Body of pancreas (tissue), 4 donors: ENCODE results near the gene NRG3. TPM values are rescaled to one million over a fixed set of nuclear protein-coding genes. Genes with fewer than 3 reads are reported as not detected.

ENCODE experiments used
- ATAC-seq: fragments of 150-250 bp; one replicate; pipeline ENCODE4 v1.9.1; 2016
- DNase-seq, 4 donors: peaks; one replicate each; pipeline ENCODE4 v3.0.0-alpha.2; 2019
- H3K27ac ChIP-seq, 4 donors: fragments of 200-600 bp; sonication (generic); 1 replicate in 3 of 4; 2 replicates in 1 of 4; pipeline versions ENCODE4 v1.5.1 to v1.6.1; 2016 to 2019; ENCODE audit warnings: mild to moderate bottlenecking in 1 of 4, mixed read lengths in 1 of 4, moderate library complexity in 1 of 4
- H3K27me3 ChIP-seq, 2 donors: fragments of 200-600 bp; sonication (generic); one replicate each; pipeline ENCODE4 v1.6.0; 2016; ENCODE audit warnings: mild to moderate bottlenecking in 1 of 2
- H3K36me3 ChIP-seq, 2 donors: fragments of 200-600 bp; sonication (generic); replicated peaks in 1 of 2; 2 replicates each; pipeline ENCODE4 v1.5.1; 2016; ENCODE audit warnings: low read depth in 2 of 2; ENCODE audit not compliant: insufficient read depth in 1 of 2
- H3K4me1 ChIP-seq: fragments of 200-600 bp; sonication (generic); one replicate; pipeline ENCODE4 v1.6.0; 2016
- H3K4me3 ChIP-seq, 2 donors: fragments of 200-600 bp; sonication (generic); 1 replicate in 1 of 2; 2 replicates in 1 of 2; pipeline ENCODE4 v1.5.1; 2016 to 2019
- H3K9me3 ChIP-seq, 3 donors: fragments of 200-600 bp; sonication (generic); 1 replicate in 2 of 3; 2 replicates in 1 of 3; pipeline ENCODE4 v1.5.1; 2016
- POLR2A ChIP-seq, 3 donors: fragments of 450-650 bp; IDR thresholded peaks; one replicate each; pipeline ENCODE4 v1.6.1; 2016; ENCODE audit warnings: antibody characterized with exemption in 3 of 3, mild to moderate bottlenecking in 2 of 3
- WGBS, 2 donors: methylation state at CpG; one replicate each; pipeline ENCODE4 v1.1.5; 2017; 5-methylcytosine and 5-hydroxymethylcytosine counted together
- intact Hi-C: fragments of 100-400 bp; cut with DNase I; formaldehyde crosslinking; loops from one replicate; pipeline ENCODE4 v1.15.1; 2023
- total RNA-seq, 2 donors: library from RNA; depleted of rRNA; stranded (reverse); fragments of >200 nt; gene quantifications; one replicate each; pipeline ENCODE4 v1.1.0, GENCODE V29; 2016
- TF ChIP-seq, protein P1 (sequence below), 7 experiments: fragments of 450-650 bp in 4 of 7; fragments of 200-600 bp in 3 of 7; sonication (generic) in 3 of 7; IDR thresholded peaks; one replicate each; pipeline ENCODE4 v1.5.1; 2016 to 2019; ENCODE audit warnings: antibody characterized with exemption in 7 of 7

NRG3 gene
- total RNA-seq, 2 donors from 2014 or later: 0.26 TPM; not detected in 1

DNA sequence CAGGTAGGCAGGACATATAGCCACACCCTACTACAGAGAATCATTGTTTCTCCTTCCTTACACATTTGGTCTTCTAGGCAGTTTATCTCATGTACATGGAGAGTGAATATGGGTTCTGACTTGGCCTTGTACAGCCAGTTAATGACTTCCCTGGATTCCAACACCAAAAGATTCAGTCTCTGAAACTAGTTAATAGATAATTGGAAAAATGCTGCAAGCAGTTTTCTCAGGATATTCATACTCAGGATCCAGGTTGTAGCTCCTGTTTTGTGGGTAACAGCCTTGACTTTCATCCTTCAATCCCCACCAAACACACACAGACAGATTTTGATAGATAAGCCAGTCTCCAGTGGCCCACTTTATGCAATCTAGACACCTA is 690.2 kb downstream of the NRG3 start:
- intact Hi-C loops: no loop called here
- no peak overlapping the region for H3K27ac ChIP-seq
- H3K4me1 ChIP-seq: no peaks in the 10 kb centered on the region
- H3K27me3 ChIP-seq: no peaks in the 10 kb centered on the region
- ATAC-seq (no peak), DNase-seq (no peak)
- no peak overlapping the region for H3K4me3 ChIP-seq
- TF ChIP-seq, protein P1, sequence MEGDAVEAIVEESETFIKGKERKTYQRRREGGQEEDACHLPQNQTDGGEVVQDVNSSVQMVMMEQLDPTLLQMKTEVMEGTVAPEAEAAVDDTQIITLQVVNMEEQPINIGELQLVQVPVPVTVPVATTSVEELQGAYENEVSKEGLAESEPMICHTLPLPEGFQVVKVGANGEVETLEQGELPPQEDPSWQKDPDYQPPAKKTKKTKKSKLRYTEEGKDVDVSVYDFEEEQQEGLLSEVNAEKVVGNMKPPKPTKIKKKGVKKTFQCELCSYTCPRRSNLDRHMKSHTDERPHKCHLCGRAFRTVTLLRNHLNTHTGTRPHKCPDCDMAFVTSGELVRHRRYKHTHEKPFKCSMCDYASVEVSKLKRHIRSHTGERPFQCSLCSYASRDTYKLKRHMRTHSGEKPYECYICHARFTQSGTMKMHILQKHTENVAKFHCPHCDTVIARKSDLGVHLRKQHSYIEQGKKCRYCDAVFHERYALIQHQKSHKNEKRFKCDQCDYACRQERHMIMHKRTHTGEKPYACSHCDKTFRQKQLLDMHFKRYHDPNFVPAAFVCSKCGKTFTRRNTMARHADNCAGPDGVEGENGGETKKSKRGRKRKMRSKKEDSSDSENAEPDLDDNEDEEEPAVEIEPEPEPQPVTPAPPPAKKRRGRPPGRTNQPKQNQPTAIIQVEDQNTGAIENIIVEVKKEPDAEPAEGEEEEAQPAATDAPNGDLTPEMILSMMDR (IDR thresholded peaks at IDR 0.05): no peak
- no peak for TF ChIP-seq POLR2A (IDR thresholded peaks at IDR 0.05)
- H3K9me3 ChIP-seq: no peaks in the 10 kb centered on the region
- no peaks in the 10 kb centered on the region for H3K36me3 ChIP-seq

DNA sequence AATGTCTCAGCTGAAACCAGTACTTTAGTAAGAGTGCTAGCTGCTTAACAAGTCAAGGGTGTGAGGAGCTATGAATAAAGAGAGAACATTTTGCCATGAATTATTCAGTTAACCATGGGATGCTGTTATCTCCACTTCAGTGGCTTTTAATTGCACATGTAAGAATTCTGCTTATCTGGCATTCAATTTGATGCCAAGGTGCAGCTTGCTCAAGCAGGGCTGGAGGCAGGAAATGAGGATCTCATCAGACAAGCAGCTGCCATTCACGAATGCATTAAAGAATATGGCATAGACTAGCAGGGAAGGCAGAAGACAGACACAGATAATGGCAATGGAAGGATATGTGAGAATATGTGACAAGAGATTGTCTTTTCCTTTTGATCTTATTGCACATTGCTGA is 697.8 kb downstream of the NRG3 start:
- Histone ChIP-seq H3K4me3 (no peak overlapping the region), H3K9me3 (no peaks in the 10 kb centered on the region), H3K27ac (no peak overlapping the region), H3K27me3 (no peaks in the 10 kb centered on the region), H3K4me1 (no peaks in the 10 kb centered on the region), H3K36me3 (no peaks in the 10 kb centered on the region)
- DNase-seq (no peak), ATAC-seq (no peak)
- intact Hi-C loops: no loop called here
- WGBS, 2 donors: 78 to 85% methylated on average over 1 of the region's 1 CpG
- TF ChIP-seq, protein P1 (IDR thresholded peaks at IDR 0.05): no peak
- no peak for TF ChIP-seq POLR2A (IDR thresholded peaks at IDR 0.05)

DNA sequence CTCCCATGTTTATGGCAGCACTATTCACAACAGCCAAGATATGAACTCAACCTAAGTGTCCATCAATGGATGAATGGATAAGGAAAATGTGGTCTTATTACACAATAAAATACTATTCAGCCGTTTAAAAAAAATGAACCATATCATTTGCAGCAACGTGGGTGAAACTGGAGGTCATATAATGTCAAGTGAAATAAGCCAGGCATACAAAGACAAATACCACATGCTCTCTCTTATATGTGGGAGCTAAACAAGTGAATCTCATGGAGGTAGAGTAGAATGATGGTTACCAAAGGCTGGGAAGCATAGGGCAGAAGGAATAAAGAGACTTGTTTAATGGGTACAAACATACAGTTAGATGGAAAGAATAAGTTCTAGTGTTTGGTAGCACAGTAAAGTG is 699.1 kb downstream of the NRG3 start:
- TF ChIP-seq, protein P1 (IDR thresholded peaks at IDR 0.05): no peak
- TF ChIP-seq POLR2A (IDR thresholded peaks at IDR 0.05): no peak
- no peak overlapping the region for H3K4me3 ChIP-seq
- no peak overlapping the region for H3K27ac ChIP-seq
- no peaks in the 10 kb centered on the region for H3K9me3 ChIP-seq
- no peaks in the 10 kb centered on the region for H3K4me1 ChIP-seq
- no peaks in the 10 kb centered on the region for H3K36me3 ChIP-seq
- H3K27me3 ChIP-seq: no peaks in the 10 kb centered on the region
- intact Hi-C loops: no loop called here
- whole genome bisulfite sequencing, 2 donors: 43 to 60% methylated on average over 2 of the region's 2 CpGs
- DNase-seq: no peak
- no peak for ATAC-seq

DNA sequence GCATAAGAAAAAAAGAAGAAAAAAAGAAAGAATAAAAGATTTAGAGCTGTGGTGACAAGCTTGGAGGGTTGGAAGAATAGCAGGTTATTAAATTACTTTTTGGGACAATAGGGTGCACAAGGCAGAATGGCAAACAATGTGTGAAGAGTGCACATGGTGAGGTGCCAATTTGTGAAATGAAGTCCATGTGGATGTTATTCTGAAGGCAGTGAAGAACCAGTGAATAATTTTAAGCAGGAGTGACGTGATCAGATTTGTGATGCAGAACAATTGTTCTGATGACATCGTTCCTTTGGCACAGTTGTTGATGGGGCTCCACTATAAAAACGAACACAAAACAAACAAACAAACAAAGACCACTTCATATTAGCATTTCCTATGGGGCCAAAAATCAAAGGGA is 700.3 kb downstream of the NRG3 start:
- Histone ChIP-seq H3K27ac (no peak overlapping the region), H3K27me3 (no peaks in the 10 kb centered on the region), H3K4me1 (no peaks in the 10 kb centered on the region), H3K4me3 (no peak overlapping the region), H3K36me3 (no peaks in the 10 kb centered on the region), H3K9me3 (no peaks in the 10 kb centered on the region)
- TF ChIP-seq, protein P1 (IDR thresholded peaks at IDR 0.05): no peak
- no peak for TF ChIP-seq POLR2A (IDR thresholded peaks at IDR 0.05)
- intact Hi-C loops: no loop called here
- WGBS, 2 donors: 67 to 72% methylated on average over 3 of the region's 3 CpGs
- no peak for DNase-seq
- ATAC-seq: no peak

DNA sequence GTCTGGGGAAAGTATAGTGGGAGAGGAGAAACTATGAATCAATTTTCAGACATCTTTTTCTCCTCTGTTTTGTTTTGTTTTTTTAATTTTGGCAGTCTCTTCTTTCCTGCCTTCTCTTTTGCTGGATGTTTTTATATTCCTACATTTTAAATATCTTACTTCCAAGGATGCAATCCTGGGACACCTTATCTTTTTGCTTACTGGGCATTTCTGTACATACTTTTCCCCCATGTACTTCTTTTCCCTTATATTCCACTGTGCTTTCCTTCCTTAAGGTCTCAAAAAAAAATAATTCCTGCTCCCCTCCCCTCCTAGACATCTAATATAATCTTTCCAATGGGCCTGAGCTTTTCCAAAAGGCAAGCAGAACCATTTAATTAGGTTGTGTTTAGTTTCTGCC is 701.1 kb downstream of the NRG3 start:
- no peaks in the 10 kb centered on the region for H3K36me3 ChIP-seq
- ATAC-seq (no peak), DNase-seq (no peak)
- TF ChIP-seq POLR2A (IDR thresholded peaks at IDR 0.05): no peak
- TF ChIP-seq, protein P1 (IDR thresholded peaks at IDR 0.05): no peak
- H3K27ac ChIP-seq: no peak overlapping the region
- H3K27me3 ChIP-seq: no peaks in the 10 kb centered on the region
- no peaks in the 10 kb centered on the region for H3K4me1 ChIP-seq
- no peaks in the 10 kb centered on the region for H3K9me3 ChIP-seq
- no peak overlapping the region for H3K4me3 ChIP-seq
- intact Hi-C loops: no loop called here
